GM19099 (cell line): ENCODE measurements around the gene PHGDH.

Source experiments
- POLR2A ChIP-seq: IDR thresholded peaks from 3 replicates; pipeline ENCODE4 v1.6.1; 2011; ENCODE audit warnings: low read depth; ENCODE audit not compliant: insufficient read length; ENCODE audit errors: extremely low read depth

Gene PHGDH

GRCh38 chr1:119737040-119737682 is 25.4 kb downstream of the PHGDH start:
- TF ChIP-seq POLR2A: no peak

- no peak for TF ChIP-seq POLR2A
These were observed 26.5 kb downstream of the PHGDH start for GRCh38 chr1:119738100-119738720.

GRCh38 chr1:119739150-119739549 is 27.4 kb downstream of the PHGDH start:
- no peak for TF ChIP-seq POLR2A

GRCh38 chr1:119740261-119740660 is 28.5 kb downstream of the PHGDH start:
- TF ChIP-seq POLR2A: no peak

- TF ChIP-seq POLR2A: no peak
These were observed 29.4 kb downstream of the PHGDH start for GRCh38 chr1:119740896-119741780.

GRCh38 chr1:119742202-119742601 is 30.5 kb downstream of the PHGDH start:
- TF ChIP-seq POLR2A: no peak

- TF ChIP-seq POLR2A: no peak
These were observed 30.9 kb downstream of the PHGDH start for GRCh38 chr1:119742677-119743076.

- no peak for TF ChIP-seq POLR2A
These were observed 31.6 kb downstream of the PHGDH start for GRCh38 chr1:119743308-119743707.

- TF ChIP-seq POLR2A: no peak
These were observed 32.3 kb downstream of the PHGDH start for GRCh38 chr1:119743776-119744597.

GRCh38 chr1:119744598-119744942 is 32.8 kb downstream of the PHGDH start:
- TF ChIP-seq POLR2A: no peak

- no peak for TF ChIP-seq POLR2A
These were observed 33.3 kb downstream of the PHGDH start for GRCh38 chr1:119745034-119745433.

GRCh38 chr1:119747451-119747850 is 35.7 kb downstream of the PHGDH start:
- TF ChIP-seq POLR2A: no peak

GRCh38 chr1:119748040-119748439 is 36.3 kb downstream of the PHGDH start:
- no peak for TF ChIP-seq POLR2A

GRCh38 chr1:119752592-119752991 is 40.9 kb downstream of the PHGDH start:
- no peak for TF ChIP-seq POLR2A

- no peak for TF ChIP-seq POLR2A
These were observed 46.9 kb downstream of the PHGDH start for GRCh38 chr1:119758584-119758983.
